Retinal pigment epithelial cell (primary cell): ENCODE measurements around the gene GTPBP4.

Experiments used
- DNase-seq: peaks from one replicate; pipeline ENCODE4 v3.0.0-alpha.2; 2010; ENCODE audit warnings: low read depth
- H3K4me3 ChIP-seq: 2 replicates; pipeline ENCODE4 v1.5.1; 2011; ENCODE audit warnings: mild to moderate bottlenecking, low read length, control low read depth, moderate library complexity
- TF ChIP-seq, protein P1 (sequence below): conservative IDR thresholded peaks from 2 replicates; pipeline ENCODE4 v1.5.1; 2011; ENCODE audit warnings: low read depth, low read length, control low read depth, inconsistent platforms

Gene GTPBP4

DNA sequence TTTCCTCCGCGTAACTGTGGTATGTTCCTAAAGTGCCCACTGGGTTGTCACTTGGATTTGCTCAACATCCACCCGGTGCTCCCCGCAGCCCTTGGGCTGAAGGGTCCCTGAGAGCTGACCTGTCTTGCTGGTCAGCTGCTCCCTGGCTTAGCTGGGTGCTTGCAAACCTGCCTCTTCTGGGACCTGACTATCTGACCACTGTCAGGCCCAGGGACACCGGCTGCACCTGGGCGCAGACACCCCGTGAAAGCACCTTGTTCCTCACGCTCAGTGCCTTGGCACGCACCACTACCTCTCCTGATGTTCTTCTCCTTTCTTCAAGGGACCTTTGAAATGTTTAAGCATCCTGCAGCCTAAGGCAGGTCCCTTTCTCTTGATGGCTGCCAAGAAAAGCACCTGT, 30.1 kb upstream of the GTPBP4 start:
- TF ChIP-seq, protein P1, sequence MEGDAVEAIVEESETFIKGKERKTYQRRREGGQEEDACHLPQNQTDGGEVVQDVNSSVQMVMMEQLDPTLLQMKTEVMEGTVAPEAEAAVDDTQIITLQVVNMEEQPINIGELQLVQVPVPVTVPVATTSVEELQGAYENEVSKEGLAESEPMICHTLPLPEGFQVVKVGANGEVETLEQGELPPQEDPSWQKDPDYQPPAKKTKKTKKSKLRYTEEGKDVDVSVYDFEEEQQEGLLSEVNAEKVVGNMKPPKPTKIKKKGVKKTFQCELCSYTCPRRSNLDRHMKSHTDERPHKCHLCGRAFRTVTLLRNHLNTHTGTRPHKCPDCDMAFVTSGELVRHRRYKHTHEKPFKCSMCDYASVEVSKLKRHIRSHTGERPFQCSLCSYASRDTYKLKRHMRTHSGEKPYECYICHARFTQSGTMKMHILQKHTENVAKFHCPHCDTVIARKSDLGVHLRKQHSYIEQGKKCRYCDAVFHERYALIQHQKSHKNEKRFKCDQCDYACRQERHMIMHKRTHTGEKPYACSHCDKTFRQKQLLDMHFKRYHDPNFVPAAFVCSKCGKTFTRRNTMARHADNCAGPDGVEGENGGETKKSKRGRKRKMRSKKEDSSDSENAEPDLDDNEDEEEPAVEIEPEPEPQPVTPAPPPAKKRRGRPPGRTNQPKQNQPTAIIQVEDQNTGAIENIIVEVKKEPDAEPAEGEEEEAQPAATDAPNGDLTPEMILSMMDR = no peak
- H3K4me3 ChIP-seq = no peak overlapping the region
- DNase-seq = no peak

- no peak overlapping the region for H3K4me3 ChIP-seq
- no peak for DNase-seq
- TF ChIP-seq, protein P1 = no peak
Measured at GRCh38 chr10:958856-959255, 29.4 kb upstream of the GTPBP4 start.

GRCh38 chr10:962342-962741, 25.9 kb upstream of the GTPBP4 start:
- H3K4me3 ChIP-seq = no peak overlapping the region
- no peak for DNase-seq
- TF ChIP-seq, protein P1 = no peak

DNA sequence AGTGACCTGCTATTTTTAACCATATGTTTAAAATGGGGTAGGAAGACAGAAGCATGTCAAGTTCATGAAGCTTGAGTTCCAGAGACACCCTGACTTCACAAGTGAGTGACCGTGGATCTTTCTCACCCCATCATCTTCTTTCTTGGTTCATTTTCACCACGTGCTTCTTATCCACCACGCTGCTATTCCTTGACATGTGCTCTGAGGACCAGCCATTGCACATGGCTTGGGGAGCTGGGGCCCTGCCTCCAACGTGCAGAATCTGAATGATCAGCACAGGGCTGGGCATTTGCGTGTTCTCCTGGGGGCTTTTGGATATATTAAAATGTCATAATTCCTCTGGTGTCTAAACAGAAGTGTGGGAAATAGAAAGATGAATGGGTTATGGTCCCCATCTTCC, 25.0 kb upstream of the GTPBP4 start:
- H3K4me3 ChIP-seq = no peak overlapping the region
- DNase-seq = no peak
- TF ChIP-seq, protein P1 = no peak

DNA sequence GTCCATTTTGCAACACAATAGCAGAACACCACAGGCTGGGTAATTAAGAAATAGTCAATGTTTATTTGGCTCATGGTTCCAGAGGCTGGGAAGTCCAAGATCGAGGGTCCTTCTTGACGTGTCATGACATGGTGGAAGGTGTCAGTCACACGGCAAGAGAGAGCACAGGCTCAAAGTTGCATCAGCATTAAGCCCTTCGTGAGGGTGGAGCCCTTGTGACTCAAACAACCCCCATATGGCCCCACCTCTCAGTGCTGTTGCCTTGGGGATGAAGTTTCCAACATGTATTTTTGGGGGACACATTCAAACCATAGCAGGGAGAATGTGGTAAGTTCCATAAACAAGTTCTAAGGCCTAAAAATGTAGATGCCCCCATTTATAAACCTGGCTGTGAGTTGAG, 24.6 kb upstream of the GTPBP4 start:
- TF ChIP-seq, protein P1 = no peak
- DNase-seq = no peak

DNA sequence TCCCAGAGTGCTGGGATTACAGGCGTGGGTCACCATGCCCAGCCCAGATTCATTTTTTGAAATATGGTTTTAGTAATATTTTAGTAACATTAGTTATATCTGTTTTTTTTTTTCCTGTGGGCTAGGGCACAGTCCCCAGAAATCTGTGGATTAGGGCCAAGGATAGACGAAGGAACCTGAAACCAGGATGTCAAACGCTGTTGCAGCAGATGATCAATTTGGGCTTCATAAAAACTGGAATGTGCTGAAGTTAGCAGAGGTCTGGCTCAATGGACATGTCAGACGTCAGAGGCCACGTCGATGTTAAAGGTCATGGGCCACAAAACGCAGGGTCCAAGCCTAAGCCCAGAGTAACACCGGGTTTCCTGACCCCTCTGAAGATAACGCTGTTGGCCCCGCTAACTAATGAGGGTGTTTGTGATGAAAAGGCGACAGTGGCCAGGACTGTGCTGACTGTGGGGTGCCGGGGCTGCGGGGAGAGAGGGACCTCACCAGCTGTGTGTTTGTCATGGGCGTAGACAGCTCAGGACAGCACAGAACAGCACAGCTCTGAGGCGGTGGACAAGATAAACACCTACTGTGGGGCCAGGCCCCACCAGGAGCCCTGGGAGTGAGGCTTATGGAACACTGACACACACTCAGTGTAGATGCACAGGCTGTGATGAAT, 23.8 kb upstream of the GTPBP4 start:
- no peak overlapping the region for H3K4me3 ChIP-seq
- TF ChIP-seq, protein P1 = no peak
- DNase-seq = no peak

More for the DNA sequence above, 24.6 kb upstream of the GTPBP4 start:
- H3K4me3 ChIP-seq = no peak overlapping the region

GRCh38 chr10:964988-965417, 23.2 kb upstream of the GTPBP4 start:
- TF ChIP-seq, protein P1 = no peak
- no peak for DNase-seq
- no peak overlapping the region for H3K4me3 ChIP-seq
